ENCODE measurements around the gene ANKRD50.

- no peak for TF ChIP-seq ZFP30 (CRISPR knock-in tag; IDR thresholded peaks at IDR 0.05)
- TF ChIP-seq GLIS3 (CRISPR knock-in tag; IDR thresholded peaks at IDR 0.05) = no peak
- TF ChIP-seq TCF4 (CRISPR knock-in tag; IDR thresholded peaks at IDR 0.05; ENCODE audit: borderline replicate concordance) = no peak
- no peak for TF ChIP-seq ZFP3 (CRISPR knock-in tag; IDR thresholded peaks at IDR 0.05)
- TF ChIP-seq PPARA (CRISPR knock-in tag; IDR thresholded peaks at IDR 0.05; ENCODE audit: borderline replicate concordance) = no peak
- TF ChIP-seq PATZ1 (CRISPR knock-in tag; IDR thresholded peaks at IDR 0.05; ENCODE audit: borderline replicate concordance) = no peak
- no peak for TF ChIP-seq CREB5 (CRISPR knock-in tag; IDR thresholded peaks at IDR 0.05; ENCODE audit: low read depth)
- TF ChIP-seq RARB (CRISPR knock-in tag; IDR thresholded peaks at IDR 0.05) = no peak
- TF ChIP-seq BACH2 (CRISPR knock-in tag; IDR thresholded peaks at IDR 0.05; ENCODE audit: borderline replicate concordance) = no peak
- TF ChIP-seq TOX (CRISPR knock-in tag; IDR thresholded peaks at IDR 0.05; ENCODE audit: borderline replicate concordance) = no peak
- no peak for TF ChIP-seq ESRRG (CRISPR knock-in tag; IDR thresholded peaks at IDR 0.05)
- no peak for TF ChIP-seq SNAI2 (CRISPR knock-in tag; IDR thresholded peaks at IDR 0.05)
- TF ChIP-seq TSHZ2 (CRISPR knock-in tag; IDR thresholded peaks at IDR 0.05) = no peak
These were observed 36.4 kb upstream of the ANKRD50 start for GRCh38 chr4:124748965-124749364.

All from SK-N-SH treated with all-trans-retinoic acid at 6 μM for 48 hours (cell line).